Measurements from ENCODE around the gene PHRF1. TPM values are rescaled to one million over a fixed set of nuclear protein-coding genes. Genes with fewer than 3 reads are reported as not detected.

Gene PHRF1
- total and polyA plus RNA-seq, 2 experiments from 2014 or later: 25.6 to 26.9 TPM

- Histone ChIP-seq H3K4me3 (no peak overlapping the region), H3K9me3 (ENCODE audit: low read depth) (no peaks in the 10 kb centered on the region), H2AFZ (no peak overlapping the region), H3K9me2 (replicated peaks; ENCODE audit: insufficient read depth) (no peaks in the 10 kb centered on the region), H3K79me2 (no peaks in the 10 kb centered on the region), H3K4me1 (ENCODE audit: insufficient read depth) (peaks cover 14% of the 10 kb centered on the region), H3K36me3 (replicated peaks; ENCODE audit: insufficient read depth, low read depth) (no peaks in the 10 kb centered on the region), H3K4me2 (peak overlapping the region; percentile 94), H4K20me1 (ENCODE audit: insufficient read depth, poor library complexity, severe bottlenecking) (peaks cover 23% of the 10 kb centered on the region), H3K27ac (peak overlapping the region; percentile 42), H3K27me3 (no peaks in the 10 kb centered on the region)
- 93% methylated on average over 39 of the region's 39 CpGs for WGBS (ENCODE audit: low lambda C conversion rate, missing lambda C conversion rate)
- no peak for DNase-seq (ENCODE audit: low spot score)
- TF ChIP-seq CTCF (IDR thresholded peaks at IDR 0.05; ENCODE audit: poor library complexity) (no peak), EZH2phosphoT487 (IDR thresholded peaks at IDR 0.05; ENCODE audit: low read depth, severe bottlenecking, unreplicated experiment) (no peak)
Observed at GRCh38 chr11:616320-617198, 40.3 kb downstream of the PHRF1 start.

- DNase-seq (ENCODE audit: low spot score): no peak
- Histone ChIP-seq H3K4me3 (no peak overlapping the region), H3K27ac (no peak overlapping the region), H3K79me2 (no peaks in the 10 kb centered on the region), H3K27me3 (no peaks in the 10 kb centered on the region), H3K9me3 (ENCODE audit: low read depth) (no peaks in the 10 kb centered on the region), H3K9me2 (replicated peaks; ENCODE audit: insufficient read depth) (no peaks in the 10 kb centered on the region), H2AFZ (no peak overlapping the region), H3K36me3 (replicated peaks; ENCODE audit: insufficient read depth, low read depth) (no peaks in the 10 kb centered on the region), H3K4me2 (no peak overlapping the region), H3K4me1 (ENCODE audit: insufficient read depth) (peaks cover 14% of the 10 kb centered on the region), H4K20me1 (ENCODE audit: insufficient read depth, poor library complexity, severe bottlenecking) (peaks cover 23% of the 10 kb centered on the region)
- 92% methylated on average over 25 of the region's 57 CpGs for WGBS (ENCODE audit: low lambda C conversion rate, missing lambda C conversion rate)
- TF ChIP-seq EZH2 (IDR thresholded peaks at IDR 0.05; ENCODE audit: borderline replicate concordance): no peak
- no peak for TF ChIP-seq CTCF (IDR thresholded peaks at IDR 0.05; ENCODE audit: poor library complexity)
- no peak for TF ChIP-seq EZH2phosphoT487 (IDR thresholded peaks at IDR 0.05; ENCODE audit: low read depth, severe bottlenecking, unreplicated experiment)
Observed at GRCh38 chr11:617199-617911, 41.1 kb downstream of the PHRF1 start.

- TF ChIP-seq EZH2 (IDR thresholded peaks at IDR 0.05; ENCODE audit: borderline replicate concordance): no peak
- TF ChIP-seq CTCF (IDR thresholded peaks at IDR 0.05; ENCODE audit: poor library complexity): no peak
- no peak for TF ChIP-seq EZH2phosphoT487 (IDR thresholded peaks at IDR 0.05; ENCODE audit: low read depth, severe bottlenecking, unreplicated experiment)
- no peak overlapping the region for H3K27ac ChIP-seq
- DNase-seq (ENCODE audit: low spot score): no peak
Observed at GRCh38 chr11:617912-618682, 41.8 kb downstream of the PHRF1 start.

More at GRCh38 chr11:617912-618682, 41.8 kb downstream of the PHRF1 start:
- no peaks in the 10 kb centered on the region for H3K9me3 ChIP-seq (ENCODE audit: low read depth)
- H2AFZ ChIP-seq: no peak overlapping the region
- no peaks in the 10 kb centered on the region for H3K36me3 ChIP-seq (replicated peaks; ENCODE audit: insufficient read depth, low read depth)
- WGBS (ENCODE audit: low lambda C conversion rate, missing lambda C conversion rate): 92% methylated on average over 24 of the region's 25 CpGs
- H4K20me1 ChIP-seq (ENCODE audit: insufficient read depth, poor library complexity, severe bottlenecking): peaks cover 15% of the 10 kb centered on the region
- H3K27me3 ChIP-seq: no peaks in the 10 kb centered on the region
- no peak overlapping the region for H3K4me3 ChIP-seq
- no peaks in the 10 kb centered on the region for H3K9me2 ChIP-seq (replicated peaks; ENCODE audit: insufficient read depth)
- H3K4me1 ChIP-seq (ENCODE audit: insufficient read depth): peaks cover 14% of the 10 kb centered on the region
- H3K4me2 ChIP-seq: no peak overlapping the region
- no peaks in the 10 kb centered on the region for H3K79me2 ChIP-seq

Measured in hepatocyte (in vitro differentiated cells).